Uterus (tissue), 4 donors: ENCODE results near the gene CPE. TPM values are rescaled to one million over a fixed set of nuclear protein-coding genes. Genes with fewer than 3 reads are reported as not detected.

Source experiments
- DNase-seq, 2 donors: peaks; one replicate each; pipeline ENCODE4 v3.0.0-alpha.2; 2019 to 2020
- H3K27ac ChIP-seq, 2 donors: fragments of 200-600 bp; sonication (generic); 1 replicate in 1 of 2; 2 replicates in 1 of 2; pipeline ENCODE4 v1.5.1; 2016 to 2018
- H3K27me3 ChIP-seq, 2 donors: fragments of 200-600 bp; sonication (generic); one replicate each; pipeline ENCODE4 v1.5.1; 2018 to 2019; ENCODE audit warnings: control low read depth in 1 of 2
- H3K36me3 ChIP-seq, 2 donors: fragments of 200-600 bp; sonication (generic); one replicate each; pipeline ENCODE4 v1.5.1; 2019; ENCODE audit warnings: control low read depth in 1 of 2
- H3K4me1 ChIP-seq, 2 donors: fragments of 200-600 bp; sonication (generic); one replicate each; pipeline ENCODE4 v1.5.1; 2018 to 2019; ENCODE audit warnings: control low read depth in 1 of 2
- H3K4me3 ChIP-seq, 2 donors: fragments of 200-600 bp; sonication (generic); 1 replicate in 1 of 2; 2 replicates in 1 of 2; pipeline ENCODE4 v1.5.1; 2018 to 2019; ENCODE audit warnings: mild to moderate bottlenecking in 1 of 2
- H3K9me3 ChIP-seq, 2 donors: fragments of 200-600 bp; sonication (generic); one replicate each; pipeline ENCODE4 v1.5.1; 2019; ENCODE audit warnings: control low read depth in 1 of 2
- CTCF ChIP-seq, 4 experiments: fragments of 200-600 bp in 2 of 4; fragments of 450-650 bp in 2 of 4; sonication (generic) in 2 of 4; IDR thresholded peaks; one replicate each; pipeline ENCODE4 v1.5.1; 2016 to 2019; ENCODE audit warnings: antibody characterized with exemption in 4 of 4, mild to moderate bottlenecking in 2 of 4, moderate library complexity in 1 of 4
- POLR2A ChIP-seq, 2 donors: fragments of 450-650 bp; IDR thresholded peaks; one replicate each; pipeline ENCODE4 v1.6.1; 2016; ENCODE audit warnings: antibody characterized with exemption in 2 of 2, mild to moderate bottlenecking in 1 of 2, moderate library complexity in 1 of 2
- intact Hi-C: fragments of 100-400 bp; cut with DNase I; formaldehyde crosslinking; loops from one replicate; pipeline ENCODE4 v1.15.1; 2023; ENCODE audit warnings: low total_unique reads
- total RNA-seq, 4 donors: library from RNA; depleted of rRNA in 3 of 4; stranded (reverse); fragments of >200 nt in 3 of 4; gene quantifications; one replicate each; pipeline versions ENCODE4 v1.1.0 to v1.2.4, GENCODE V29; 2014 to 2023
- donor health status: DM: yes; HTN: yes; CAD: no.

CPE gene
- total RNA-seq, 4 donors from 2014 or later = 85.0 to 395 (median 129) TPM

- intact Hi-C loops = no loop called here
- Histone ChIP-seq H3K9me3 (peaks cover 0 to 5% of the 10 kb centered on the region in 2 donors), H3K4me3 (no peak overlapping the region), H3K36me3 (no peaks in the 10 kb centered on the region), H3K27ac (no peak overlapping the region), H3K4me1 (no peaks in the 10 kb centered on the region), H3K27me3 (no peaks in the 10 kb centered on the region)
- no peak for DNase-seq
- TF ChIP-seq CTCF (IDR thresholded peaks at IDR 0.05) (no peak), POLR2A (IDR thresholded peaks at IDR 0.05) (no peak)
These were observed 3.3 kb upstream of the CPE start for GRCh38 chr4:165375465-165375864.

GRCh38 chr4:165378398-165378744 lies 437 bp upstream of the CPE start:
- no peak for DNase-seq
- peaks cover 0 to 5% of the 10 kb centered on the region in 2 donors for H3K9me3 ChIP-seq
- H3K27me3 ChIP-seq = no peaks in the 10 kb centered on the region
- peak overlapping the region; percentile 38 to 44 for H3K4me3 ChIP-seq
- TF ChIP-seq POLR2A (IDR thresholded peaks at IDR 0.05) (no peak), CTCF (IDR thresholded peaks at IDR 0.05) (no peak)
- H3K4me1 ChIP-seq = no peaks in the 10 kb centered on the region
- intact Hi-C loops = no loop called here
- no peaks in the 10 kb centered on the region for H3K36me3 ChIP-seq
- H3K27ac ChIP-seq = peak overlapping the region; percentile 74 to 75

- H3K4me3 ChIP-seq = peak overlapping the region; percentile 38 to 44
- no peaks in the 10 kb centered on the region for H3K36me3 ChIP-seq
- H3K27me3 ChIP-seq = no peaks in the 10 kb centered on the region
- peaks cover 0 to 3% of the 10 kb centered on the region in 2 donors for H3K9me3 ChIP-seq
- TF ChIP-seq CTCF (IDR thresholded peaks at IDR 0.05) = no peak
- TF ChIP-seq POLR2A (IDR thresholded peaks at IDR 0.05) = no peak
- intact Hi-C loops = no loop called here
- no peaks in the 10 kb centered on the region for H3K4me1 ChIP-seq
- DNase-seq = peak in 1 of 2 donors; percentile 26
- H3K27ac ChIP-seq = peak overlapping the region; percentile 74 to 75
These were observed 863 bp downstream of the CPE start for GRCh38 chr4:165379678-165380064.

- TF ChIP-seq POLR2A (IDR thresholded peaks at IDR 0.05) (no peak), CTCF (IDR thresholded peaks at IDR 0.05) (no peak)
- Histone ChIP-seq H3K4me1 (peaks cover 0 to 3% of the 10 kb centered on the region in 2 donors), H3K9me3 (no peaks in the 10 kb centered on the region), H3K27ac (no peak overlapping the region), H3K36me3 (no peaks in the 10 kb centered on the region), H3K4me3 (no peak overlapping the region), H3K27me3 (no peaks in the 10 kb centered on the region)
- DNase-seq = no peak
- intact Hi-C loops = no loop called here
These were observed 2.0 kb downstream of the CPE start for GRCh38 chr4:165380805-165381204.

GRCh38 chr4:165381821-165382373 lies 3.1 kb downstream of the CPE start:
- no peak overlapping the region for H3K4me3 ChIP-seq
- H3K9me3 ChIP-seq = no peaks in the 10 kb centered on the region
- no peaks in the 10 kb centered on the region for H3K36me3 ChIP-seq
- TF ChIP-seq POLR2A (IDR thresholded peaks at IDR 0.05) = no peak
- TF ChIP-seq CTCF (IDR thresholded peaks at IDR 0.05) = no peak
- H3K27me3 ChIP-seq = no peaks in the 10 kb centered on the region
- DNase-seq = no peak
- peak overlapping the region in 1 of 2 donors; percentile 20 for H3K27ac ChIP-seq
- peaks cover 0 to 3% of the 10 kb centered on the region in 2 donors for H3K4me1 ChIP-seq
- intact Hi-C loops = no loop called here
